GM19397 (cell line): ENCODE measurements around the gene HDAC4.

Source experiments
- ATAC-seq: cut with Tn5 transposase; IDR thresholded peaks from one replicate; pipeline ENCODE4 v1.9.1; 2021; ENCODE audit warnings: mild to moderate bottlenecking, moderate library complexity; ENCODE audit not compliant: unreplicated experiment

HDAC4 gene

GRCh38 chr2:239398521-239398921, 2.3 kb downstream of the HDAC4 start:
- ATAC-seq, result no peak

GRCh38 chr2:239397931-239398471, 2.8 kb downstream of the HDAC4 start:
- ATAC-seq, result no peak

- ATAC-seq, result no peak
Measured at GRCh38 chr2:239396881-239397681, 3.7 kb downstream of the HDAC4 start.

GRCh38 chr2:239395524-239395923, 5.3 kb downstream of the HDAC4 start:
- no peak for ATAC-seq

GRCh38 chr2:239394978-239395377, 5.8 kb downstream of the HDAC4 start:
- ATAC-seq, result no peak

- no peak for ATAC-seq
Measured at GRCh38 chr2:239394346-239394945, 6.4 kb downstream of the HDAC4 start.

- ATAC-seq, result no peak
Measured at GRCh38 chr2:239393941-239394340, 6.9 kb downstream of the HDAC4 start.

DNA sequence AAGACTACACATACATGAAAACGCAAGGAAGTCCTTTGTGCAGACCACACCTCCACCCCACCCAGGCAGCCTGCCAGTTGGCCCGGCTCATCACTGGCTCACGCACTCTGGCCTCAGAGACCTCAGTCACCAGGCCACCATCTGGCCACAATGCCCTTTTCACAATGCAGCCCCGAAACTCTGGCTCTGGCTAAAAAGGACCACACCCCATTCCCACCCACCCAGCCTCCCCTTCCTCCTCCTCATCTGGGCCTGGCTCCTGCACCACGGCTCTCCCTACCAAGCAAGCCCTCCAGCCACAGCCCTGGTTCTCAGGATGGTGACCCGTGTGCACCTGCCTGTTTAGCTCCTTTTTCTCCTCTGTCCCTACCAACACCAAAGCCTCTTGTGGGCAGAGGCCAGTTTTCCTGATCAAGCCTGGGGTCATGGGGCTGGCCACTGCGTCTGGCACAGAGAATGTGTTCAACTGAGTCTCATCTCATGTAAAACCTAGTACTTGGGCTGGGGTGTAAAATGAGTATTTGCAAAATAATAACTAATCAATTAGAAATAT, 7.4 kb downstream of the HDAC4 start:
- ATAC-seq, result no peak

DNA sequence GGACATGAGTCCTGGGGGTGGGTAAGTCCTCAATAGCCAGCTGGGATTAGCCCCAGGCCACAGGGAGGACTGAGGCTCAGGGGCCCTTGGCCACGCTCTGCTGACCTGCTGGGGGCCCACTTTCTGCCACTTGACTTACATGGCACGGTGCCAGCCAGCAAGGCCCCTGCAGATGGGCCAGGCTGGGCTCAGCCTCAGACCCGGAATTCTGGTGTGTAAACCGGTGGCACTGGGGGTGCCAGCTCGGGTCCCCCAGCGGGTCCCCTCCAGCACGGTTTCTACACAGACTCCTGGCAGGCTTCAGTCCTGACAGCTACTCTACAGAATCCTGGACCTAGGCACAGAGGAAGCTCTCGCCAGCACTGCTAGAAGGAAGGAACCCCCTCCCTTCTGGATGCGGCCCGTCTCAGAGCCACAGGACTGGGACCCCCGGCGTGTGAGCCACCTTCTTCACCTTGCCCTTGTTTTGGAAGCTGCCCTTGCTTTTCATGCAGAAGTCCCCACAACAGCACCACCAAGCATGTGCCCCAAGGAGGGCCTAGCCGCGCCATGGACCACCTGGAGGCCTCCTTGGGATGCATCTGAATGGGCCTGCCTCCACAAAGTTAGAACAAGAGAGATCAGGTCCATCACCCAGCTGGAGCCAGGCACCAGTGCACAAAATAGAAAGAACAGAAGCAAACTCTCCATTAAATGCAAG, 8.0 kb downstream of the HDAC4 start:
- ATAC-seq, result no peak

DNA sequence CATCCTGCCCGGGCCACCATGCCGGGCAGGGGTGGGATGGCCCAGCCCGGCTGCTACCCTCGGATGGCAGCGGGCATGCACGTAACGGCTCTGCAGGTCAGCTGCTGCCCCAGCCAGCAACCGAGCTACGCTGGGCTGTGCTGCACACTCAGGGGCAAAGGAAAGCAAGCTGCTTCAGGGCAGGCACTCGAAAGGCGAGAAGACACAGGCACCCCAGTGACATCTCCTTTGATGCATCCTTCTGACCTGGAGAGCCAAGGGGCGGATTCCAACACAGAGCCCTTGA, 8.8 kb downstream of the HDAC4 start:
- no peak for ATAC-seq

DNA sequence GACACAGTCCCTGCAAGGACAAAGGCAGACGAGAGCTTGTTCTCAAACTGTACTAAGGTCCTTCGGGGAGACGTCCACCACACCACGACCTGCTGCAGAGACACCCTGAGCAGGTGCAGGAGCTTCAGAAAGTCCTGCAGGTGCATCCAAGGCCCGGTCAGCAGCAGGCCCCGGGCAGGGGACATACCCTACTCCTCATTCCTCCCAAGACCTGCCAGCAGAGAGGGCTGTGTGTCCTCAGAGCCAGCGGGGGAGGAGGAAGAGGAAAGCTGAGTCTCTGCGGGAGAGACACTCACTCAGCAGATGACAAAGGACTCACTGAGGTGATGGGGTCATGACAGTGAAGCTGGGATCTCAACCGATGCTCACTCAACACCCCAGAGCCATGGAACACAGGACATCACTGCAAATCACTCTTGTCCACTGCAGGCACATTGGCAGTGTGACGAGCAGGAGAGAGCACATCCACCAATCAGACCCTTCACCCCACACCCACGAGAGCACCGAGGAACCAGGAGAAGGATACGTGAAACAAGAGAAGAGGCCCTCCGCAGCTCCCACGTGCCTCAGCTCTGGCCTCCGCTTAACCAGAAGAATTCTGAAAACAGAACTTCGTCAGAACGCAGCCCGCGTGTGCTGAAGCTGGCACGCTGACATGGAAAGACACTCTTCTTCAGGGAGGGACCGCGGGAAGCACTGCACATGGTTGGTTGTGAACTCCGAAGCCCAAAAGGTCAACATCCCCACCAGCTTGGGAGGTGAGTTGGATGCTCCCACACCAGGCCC, 9.3 kb downstream of the HDAC4 start:
- no peak for ATAC-seq

GRCh38 chr2:239390546-239391285, 10.1 kb downstream of the HDAC4 start:
- no peak for ATAC-seq

DNA sequence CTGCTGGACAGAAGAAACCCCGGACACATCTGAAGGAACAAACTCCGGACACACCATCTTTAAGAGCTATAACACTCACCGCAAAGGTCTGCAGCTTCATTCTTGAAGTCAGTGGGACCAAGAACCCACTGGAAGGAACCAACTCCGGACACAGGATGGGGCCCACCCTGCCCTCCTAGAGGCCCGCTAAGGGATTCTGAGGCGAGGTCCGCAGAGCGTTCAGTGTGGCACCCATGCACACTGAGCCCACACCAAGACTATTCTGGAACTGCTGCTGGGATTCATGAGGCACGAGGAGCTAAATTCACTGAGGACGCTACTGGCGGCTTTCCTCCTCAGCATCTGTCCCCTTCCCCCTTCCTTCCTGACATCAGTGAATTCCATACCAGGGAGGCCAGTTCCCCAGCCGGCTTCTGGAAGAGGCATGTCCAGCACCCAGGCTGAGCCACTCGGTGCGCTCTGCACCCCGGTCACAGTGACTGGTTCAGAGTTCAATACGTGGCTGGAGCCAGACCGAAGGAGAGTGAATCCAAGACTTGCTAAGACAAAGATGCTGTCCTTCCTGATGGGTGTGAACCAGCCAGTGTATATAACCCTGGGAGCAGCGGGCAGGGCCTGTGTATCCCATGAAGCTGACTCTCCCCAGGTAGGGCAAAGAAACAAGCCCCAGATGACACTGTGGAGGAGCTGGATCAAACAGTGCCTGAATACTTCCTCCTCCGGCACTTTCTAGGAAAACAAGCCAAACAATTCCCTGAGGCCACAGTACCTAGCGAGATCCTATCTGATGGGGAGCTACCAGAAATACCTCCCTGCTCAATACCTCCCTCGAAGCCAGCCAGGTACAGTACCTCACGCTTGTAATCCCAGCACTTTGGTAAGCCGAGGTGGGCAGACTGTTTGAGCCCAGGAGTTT, 11.1 kb downstream of the HDAC4 start:
- no peak for ATAC-seq

GRCh38 chr2:239388236-239389151, 12.3 kb downstream of the HDAC4 start:
- ATAC-seq, result no peak

DNA sequence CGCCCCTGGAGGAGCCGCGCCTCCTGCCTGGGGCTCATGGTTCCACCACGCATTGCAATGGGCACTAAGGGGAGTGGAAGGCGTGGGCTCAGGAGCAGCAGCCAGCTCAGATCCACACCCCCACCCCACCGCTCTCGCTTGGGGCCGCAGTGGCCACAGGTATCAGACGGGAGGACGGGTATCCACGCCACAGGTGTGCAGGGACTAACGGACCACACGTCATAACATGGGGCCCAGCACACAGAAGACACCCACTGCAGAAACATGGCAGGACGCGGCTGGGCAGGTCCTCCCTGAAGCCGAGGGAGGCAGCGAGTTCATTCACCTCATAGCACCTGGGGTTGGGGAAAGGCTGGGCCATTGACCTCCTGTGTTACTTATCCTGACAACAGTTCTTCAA, 13.0 kb downstream of the HDAC4 start:
- no peak for ATAC-seq

DNA sequence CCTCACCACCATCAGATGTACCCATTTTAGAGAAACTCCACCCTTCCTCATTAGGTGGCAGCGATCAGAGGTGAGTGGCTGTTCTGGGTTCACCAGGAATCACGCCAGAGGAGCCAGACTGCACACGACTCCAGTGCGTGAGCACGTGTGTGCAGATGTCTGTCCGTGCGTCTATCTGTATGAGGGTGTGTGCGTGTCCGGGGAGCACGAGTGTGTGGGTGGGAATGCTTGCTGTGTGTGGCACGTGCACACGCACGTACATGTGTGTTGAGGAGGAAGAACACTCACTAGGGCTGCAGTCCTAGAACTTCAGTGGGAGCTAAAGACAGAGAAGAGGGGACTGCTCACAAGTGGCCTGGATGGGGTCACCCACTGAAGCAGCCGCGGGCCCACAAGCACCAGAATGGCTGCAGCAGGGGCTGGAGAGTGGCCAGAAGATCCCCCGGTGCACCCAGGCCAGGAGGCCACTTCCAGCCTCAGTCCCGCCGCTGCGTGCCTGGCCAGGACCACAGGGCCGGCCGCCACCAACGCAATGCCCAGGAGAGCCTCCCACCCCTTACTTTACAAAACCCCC, 13.9 kb downstream of the HDAC4 start:
- ATAC-seq, result no peak

DNA sequence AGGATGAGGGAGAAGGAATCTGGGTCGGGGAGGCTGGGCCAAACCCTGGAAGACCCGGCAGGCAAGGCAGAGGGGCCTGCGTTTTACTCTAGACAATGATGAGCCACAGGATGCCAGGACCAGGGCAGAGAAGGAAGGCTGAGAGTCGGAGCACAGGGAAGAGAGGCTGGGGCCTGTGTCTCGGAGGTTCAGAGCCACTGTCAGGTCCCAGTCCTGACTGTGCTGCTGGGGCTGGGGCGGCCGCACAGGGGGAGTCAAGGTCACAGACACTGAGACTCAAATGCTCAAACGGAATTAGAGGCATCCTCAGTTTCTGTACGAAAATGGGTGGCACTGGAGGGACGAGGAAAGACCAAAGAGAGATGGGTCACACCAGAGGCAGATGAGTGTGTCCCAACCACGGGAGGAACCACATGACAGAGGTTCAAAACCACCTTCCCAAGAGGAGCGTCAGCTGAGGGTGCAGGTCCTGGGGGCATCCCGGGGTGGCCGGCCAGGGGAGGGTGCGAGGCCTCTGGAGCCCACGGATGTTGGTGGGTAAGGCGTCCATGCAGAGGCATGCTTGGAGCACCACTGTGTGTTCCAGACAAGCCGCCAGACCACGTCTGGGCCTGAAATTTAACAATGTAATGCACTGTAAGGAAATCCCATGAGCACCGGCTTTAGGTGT, 14.7 kb downstream of the HDAC4 start:
- ATAC-seq, result no peak
